Measurements from ENCODE around the gene OR10A3. TPM values are rescaled to one million over a fixed set of nuclear protein-coding genes. Genes with fewer than 3 reads are reported as not detected.

OR10A3 gene
- total and polyA plus RNA-seq, 2 of the 8 experiments (the other 6 are each of a cell fraction or from before 2014, with no cell fraction given), result not detected

- H2BK120ac ChIP-seq (replicated peaks; ENCODE audit: low read depth, low read length), result no peak overlapping the region
- no peak overlapping the region for H2BK5ac ChIP-seq (ENCODE audit: low read depth, low read length)
- DNase-seq (ENCODE audit: low read depth in 1 of 2, low spot score in 2 of 2), result no peak
- no peak for FAIRE-seq
- POLR2A ChIA-PET (ENCODE audit: partially characterized antibody), result interaction anchor here (1.2 kb wide), 1 partner anchor 10 kb away, joined by 3 read pairs; no protein-coding TSS in a partner anchor
- H4K91ac ChIP-seq (replicated peaks; ENCODE audit: insufficient read length, low read length), result no peak overlapping the region
- H2BK12ac ChIP-seq (ENCODE audit: low read depth, low read length), result no peak overlapping the region
- no peak overlapping the region for H3K14ac ChIP-seq (ENCODE audit: insufficient read length)
- no peaks in the 10 kb centered on the region for H3K79me2 ChIP-seq (ENCODE audit: control insufficient read depth in 1 of 2, insufficient read depth in 2 of 2, low read length in 2 of 2)
- CTCF ChIA-PET (ENCODE audit: partially characterized antibody), result interaction anchor here (0.6 to 2.5 kb wide), 4 partner anchors 22 to 72 kb away, joined by 3 to 10 read pairs (median 4); partner anchors contain the start of gene EIF3F
- H2AK5ac ChIP-seq (ENCODE audit: low read depth, low read length), result no peak overlapping the region
- no peak overlapping the region; the same call in 1 of the 2 replicates for H3K18ac ChIP-seq (ENCODE audit: extremely low read depth, low read length)
- no peaks in the 10 kb centered on the region for H3K36me3 ChIP-seq (ENCODE audit: control insufficient read depth in 2 of 4, insufficient read depth in 4 of 4, low read length in 3 of 4)
- H2BK15ac ChIP-seq (ENCODE audit: low read length), result no peak overlapping the region
- H4K8ac ChIP-seq (ENCODE audit: extremely low read depth, insufficient read depth, low read length), result no peak overlapping the region
- H3K4ac ChIP-seq (replicated peaks; ENCODE audit: insufficient read length, low read depth, low read length), result no peak overlapping the region
- no peak overlapping the region for H2BK20ac ChIP-seq (ENCODE audit: low read length)
- H3K23me2 ChIP-seq (ENCODE audit: low read depth, low read length), result no peaks in the 10 kb centered on the region
- no peak overlapping the region for H3K9ac ChIP-seq (replicated peaks in 1 of 4; ENCODE audit: extremely low read depth in 1 of 4, low read depth in 3 of 4, low read length in 3 of 4)
- H4K5ac ChIP-seq (ENCODE audit: insufficient read length, low read depth, low read length), result no peak overlapping the region
- no peak overlapping the region for H3K4me2 ChIP-seq (ENCODE audit: insufficient read depth in 1 of 2, low read depth in 2 of 2, low read length in 2 of 2)
- H3K79me1 ChIP-seq (ENCODE audit: low read depth, low read length), result no peaks in the 10 kb centered on the region
- no peaks in the 10 kb centered on the region for H3K9me3 ChIP-seq (ENCODE audit: insufficient read depth in 2 of 2, low read depth in 1 of 2, low read length in 1 of 2)
- peaks cover 0 to 2% (median under 1%) of the 10 kb centered on the region in 4 experiments; a peak in 2 of 7 replicates for H3K4me1 ChIP-seq (replicated peaks in 1 of 4; ENCODE audit: control insufficient read depth in 3 of 4, insufficient read depth in 4 of 4, low read length in 3 of 4)
- H3K56ac ChIP-seq (replicated peaks; ENCODE audit: insufficient read length, low read depth, low read length), result no peak overlapping the region
- no peak overlapping the region for H3K23ac ChIP-seq (ENCODE audit: insufficient read length)
- H3K27ac ChIP-seq (ENCODE audit: low read depth, low read length), result no peak overlapping the region
- no peak overlapping the region for H2AFZ ChIP-seq (ENCODE audit: low read length)
- no peak overlapping the region for H3K4me3 ChIP-seq (ENCODE audit: extremely low read depth in 1 of 4, insufficient read depth in 2 of 4, low read depth in 3 of 4, low read length in 4 of 4)
- TF ChIP-seq RAD21 (IDR thresholded peaks at IDR 0.05 in 1 of 2, conservative IDR thresholded peaks at IDR 0.05 in 1 of 2; ENCODE audit: low read depth in 2 of 2, low read length in 2 of 2) (no peak), SP4 (IDR thresholded peaks at IDR 0.05; ENCODE audit: low read length) (no peak)
- H4K20me1 ChIP-seq (replicated peaks in 1 of 2; ENCODE audit: control insufficient read depth in 1 of 2, insufficient read depth in 2 of 2, low read length in 2 of 2), result no peaks in the 10 kb centered on the region
- H3K27me3 ChIP-seq (replicated peaks in 1 of 4; ENCODE audit: control insufficient read depth in 3 of 4, extremely low read depth in 1 of 4, insufficient read depth in 3 of 4, low read length in 3 of 4), result no peaks in the 10 kb centered on the region
Observed at GRCh38 chr11:7964873-7965272, 23.4 kb upstream of the OR10A3 start.

Data from H1 (cell line).